Heart left ventricle (tissue), 16 donors: ENCODE results near the gene TRDMT1. TPM values are rescaled to one million over a fixed set of nuclear protein-coding genes. Genes with fewer than 3 reads are reported as not detected.
A peak's percentile ranks its signal among the peaks of the same experiment; 100 is the strongest.

Source experiments
- ATAC-seq, 4 donors: fragments of 200-7000 bp; cut with Tn5 transposase; one replicate each; pipeline ENCODE4 v1.9.1; 2020 to 2022; ENCODE audit warnings: moderate library complexity in 4 of 4, mild to moderate bottlenecking in 3 of 4, moderate number of reproducible peaks in 1 of 4
- DNase-seq, 5 donors: peaks; one replicate each; pipeline ENCODE4 v3.0.0-alpha.2; 2020
- H3K27ac ChIP-seq, 12 donors: fragments of 200-600 bp; sonication (generic) in 4 of 12; one replicate each; pipeline versions ENCODE4 v1.5.0 to v1.8.0; 2016 to 2022; ENCODE audit warnings: mild to moderate bottlenecking in 2 of 12
- H3K27me3 ChIP-seq, 9 donors: fragments of 200-600 bp; sonication (generic) in 2 of 9; one replicate each; pipeline versions ENCODE4 v1.5.1 to v1.8.0; 2016 to 2022; ENCODE audit warnings: mild to moderate bottlenecking in 3 of 9
- H3K36me3 ChIP-seq, 9 donors: fragments of 200-600 bp; sonication (generic) in 2 of 9; one replicate each; pipeline versions ENCODE4 v1.5.0 to v1.8.0; 2018 to 2022; ENCODE audit warnings: mild to moderate bottlenecking in 2 of 9
- H3K4me1 ChIP-seq, 12 donors: fragments of 200-600 bp; sonication (generic) in 4 of 12; one replicate each; pipeline versions ENCODE4 v1.5.0 to v1.8.0; 2016 to 2022; ENCODE audit warnings: mild to moderate bottlenecking in 3 of 12
- H3K4me3 ChIP-seq, 12 donors: fragments of 200-600 bp; sonication (generic) in 4 of 12; one replicate each; pipeline versions ENCODE4 v1.5.0 to v1.8.0; 2017 to 2022; ENCODE audit warnings: mild to moderate bottlenecking in 9 of 12, moderate library complexity in 4 of 12
- H3K9me3 ChIP-seq, 12 donors: fragments of 200-600 bp; sonication (generic) in 4 of 12; one replicate each; pipeline versions ENCODE4 v1.5.0 to v1.8.0; 2016 to 2022; ENCODE audit warnings: mild to moderate bottlenecking in 1 of 12
- POLR2A ChIP-seq, 2 donors: fragments of 450-650 bp; IDR thresholded peaks; one replicate each; pipeline ENCODE4 v1.6.1; 2017; ENCODE audit warnings: antibody characterized with exemption in 2 of 2, mild to moderate bottlenecking in 2 of 2, moderate library complexity in 2 of 2
- WGBS, 4 donors: extraction: QIAGEN DNeasy Blood & Tissue Kit in 2 of 4; methylation state at CpG; one replicate each; pipeline versions ENCODE4 v1.1.5 to v1.1.7; 2013 to 2018; 5-methylcytosine and 5-hydroxymethylcytosine counted together
- intact Hi-C, 10 donors: fragments of 100-400 bp; cut with DNase I; formaldehyde crosslinking; loops; one replicate each; pipeline versions ENCODE4 v1.11.1 to v1.14.2; 2022
- polyA plus RNA-seq, 2 donors: library from polyadenylated mRNA; stranded (reverse); fragments of 200-250 nt; gene quantifications; one replicate each; pipeline ENCODE4 v1.2.3, GENCODE V29; 2013
- total RNA-seq, 9 donors: library from RNA; depleted of rRNA in 2 of 9; stranded (reverse); fragments of >200 nt in 2 of 9; fragmentation: NEBNext Ultra II Directional in 3 of 9; extraction: Animal tissue kit (Norgen Biotek cat#: 25700) in 3 of 9; gene quantifications; one replicate each; pipeline versions ENCODE4 v1.1.0 to v1.2.4, GENCODE V29; 2016 to 2023
- TF ChIP-seq, protein P1 (sequence below), 12 donors: fragments of 200-600 bp; sonication (generic) in 4 of 12; IDR thresholded peaks; one replicate each; pipeline versions ENCODE4 v1.5.0 to v1.8.0; 2018 to 2022; ENCODE audit warnings: antibody characterized with exemption in 12 of 12, mild to moderate bottlenecking in 5 of 12
- donor health status: ischemic (EF 13 %, LVEDD 7.1; RV severe dilation, severe dysfunction).
- donor health status: healthy with polysubstance abuse.
- donor health status: DM: no; HTN: yes; CAD: no.
- donor health status: DM: no; HTN: no; CAD: no.
- donor health status: ischemic (EF 25% LVEDD 6.9; RV normal size, moderate dysfunction).
- donor health status: ischemic (EF 25% LVEDD 5.7; RV mildly dilated, moderate dysfunction).
- donor health status: healthy.
- donor health status: DM: yes; HTN: yes; CAD: no.
- donor health status: ischemic (EF 35%, LVEDD 5.7; RV mildly dilated, moderate dysfunction).
- donor health status: nonischemic (EF 11% LVEDD 7.7; RV severe dilation, severe dysfunction).
- donor health status: DM: yes; HTN: yes; CAD: no.
- donor health status: PGD.
- donor health status: ischemic (EF 29% LVEDD 5.4; RV normal size, mild dysfunction).
- donor health status: nonischemic (EF 23%, LVEDD 6.1; RV moderate dilation, normal function).

Gene TRDMT1
- total and polyA plus RNA-seq, 11 donors, result 1.8 to 6.0 (median 3.5) TPM

- peaks cover 0 to 59% (median 6%) of the 10 kb centered on the region in 12 donors for H3K4me1 ChIP-seq
- DNase-seq (no peak), ATAC-seq (no peak)
- no peak overlapping the region for H3K4me3 ChIP-seq
- H3K36me3 ChIP-seq, result no peaks in the 10 kb centered on the region
- no peak for TF ChIP-seq POLR2A (IDR thresholded peaks at IDR 0.05)
- TF ChIP-seq, protein P1, sequence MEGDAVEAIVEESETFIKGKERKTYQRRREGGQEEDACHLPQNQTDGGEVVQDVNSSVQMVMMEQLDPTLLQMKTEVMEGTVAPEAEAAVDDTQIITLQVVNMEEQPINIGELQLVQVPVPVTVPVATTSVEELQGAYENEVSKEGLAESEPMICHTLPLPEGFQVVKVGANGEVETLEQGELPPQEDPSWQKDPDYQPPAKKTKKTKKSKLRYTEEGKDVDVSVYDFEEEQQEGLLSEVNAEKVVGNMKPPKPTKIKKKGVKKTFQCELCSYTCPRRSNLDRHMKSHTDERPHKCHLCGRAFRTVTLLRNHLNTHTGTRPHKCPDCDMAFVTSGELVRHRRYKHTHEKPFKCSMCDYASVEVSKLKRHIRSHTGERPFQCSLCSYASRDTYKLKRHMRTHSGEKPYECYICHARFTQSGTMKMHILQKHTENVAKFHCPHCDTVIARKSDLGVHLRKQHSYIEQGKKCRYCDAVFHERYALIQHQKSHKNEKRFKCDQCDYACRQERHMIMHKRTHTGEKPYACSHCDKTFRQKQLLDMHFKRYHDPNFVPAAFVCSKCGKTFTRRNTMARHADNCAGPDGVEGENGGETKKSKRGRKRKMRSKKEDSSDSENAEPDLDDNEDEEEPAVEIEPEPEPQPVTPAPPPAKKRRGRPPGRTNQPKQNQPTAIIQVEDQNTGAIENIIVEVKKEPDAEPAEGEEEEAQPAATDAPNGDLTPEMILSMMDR (IDR thresholded peaks at IDR 0.05), result no peak
- H3K9me3 ChIP-seq, result no peaks in the 10 kb centered on the region
- peak overlapping the region in 1 of 12 donors; percentile 95 for H3K27ac ChIP-seq
- intact Hi-C loops, result no loop called here
- 92 to 94% (median 93%) methylated on average over 1 of the region's 1 CpG for WGBS, 4 donors
- H3K27me3 ChIP-seq, result no peaks in the 10 kb centered on the region
Observed at GRCh38 chr10:17217631-17218232, 16.3 kb upstream of the TRDMT1 start.

- no peaks in the 10 kb centered on the region for H3K9me3 ChIP-seq
- 75 to 92% (median 85%) methylated on average over 6 of the region's 6 CpGs for WGBS, 4 donors
- peak overlapping the region in 11 of 12 donors; percentile 0 to 95 (median 58) for H3K27ac ChIP-seq
- ATAC-seq (no peak), DNase-seq (no peak)
- H3K4me3 ChIP-seq, result no peak overlapping the region
- no peaks in the 10 kb centered on the region for H3K27me3 ChIP-seq
- intact Hi-C loops, result no loop called here
- H3K4me1 ChIP-seq, result peaks cover 0 to 57% (median 6%) of the 10 kb centered on the region in 12 donors
- TF ChIP-seq, protein P1 (IDR thresholded peaks at IDR 0.05), result no peak
- TF ChIP-seq POLR2A (IDR thresholded peaks at IDR 0.05), result no peak
- H3K36me3 ChIP-seq, result no peaks in the 10 kb centered on the region
Observed at GRCh38 chr10:17216901-17217395, 15.5 kb upstream of the TRDMT1 start.

DNA sequence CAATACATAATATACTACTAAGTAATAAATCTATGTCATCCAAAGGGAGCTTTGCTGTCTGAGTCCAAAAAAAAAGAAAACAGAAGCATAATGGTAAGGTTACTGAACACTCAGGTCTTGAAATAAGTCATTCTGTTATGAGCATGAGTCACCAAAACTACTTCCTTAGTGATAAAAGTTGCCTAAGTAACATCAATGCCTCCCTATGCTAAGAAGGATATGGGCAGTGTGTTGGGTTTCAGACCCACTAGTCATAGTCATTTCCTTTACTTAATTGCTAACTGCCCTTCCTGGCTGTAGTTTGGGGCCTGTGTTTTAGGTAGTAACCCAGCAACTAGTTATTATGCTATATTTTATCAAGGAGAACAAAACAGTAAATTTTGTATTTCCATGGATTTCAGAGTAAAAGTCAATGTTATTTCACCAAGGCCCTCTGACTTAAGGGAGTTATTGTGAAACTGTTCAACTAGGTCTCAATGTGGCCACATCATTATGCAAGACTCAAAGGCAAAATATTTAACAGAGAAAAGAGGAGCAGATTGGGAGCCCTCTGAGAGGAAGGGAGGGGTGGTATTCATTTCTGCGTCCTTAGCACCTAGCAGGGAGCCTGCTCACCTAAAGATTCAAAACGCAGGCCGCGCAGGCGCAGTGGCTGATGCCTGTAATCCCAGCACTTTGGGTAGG, 14.9 kb upstream of the TRDMT1 start:
- ATAC-seq, result peak; percentile 47 to 96 (median 94)
- peak overlapping the region in 11 of 12 donors; percentile 0 to 95 (median 58) for H3K27ac ChIP-seq
- intact Hi-C loops, result no loop called here
- TF ChIP-seq, protein P1 (IDR thresholded peaks at IDR 0.05), result no peak
- TF ChIP-seq POLR2A (IDR thresholded peaks at IDR 0.05), result no peak
- no peaks in the 10 kb centered on the region for H3K36me3 ChIP-seq
- no peak for DNase-seq
- H3K9me3 ChIP-seq, result no peaks in the 10 kb centered on the region
- no peaks in the 10 kb centered on the region for H3K27me3 ChIP-seq
- WGBS, 4 donors, result 86 to 94% (median 87%) methylated on average over 5 of the region's 5 CpGs
- peaks cover 0 to 57% (median 6%) of the 10 kb centered on the region in 12 donors for H3K4me1 ChIP-seq
- H3K4me3 ChIP-seq, result no peak overlapping the region

DNA sequence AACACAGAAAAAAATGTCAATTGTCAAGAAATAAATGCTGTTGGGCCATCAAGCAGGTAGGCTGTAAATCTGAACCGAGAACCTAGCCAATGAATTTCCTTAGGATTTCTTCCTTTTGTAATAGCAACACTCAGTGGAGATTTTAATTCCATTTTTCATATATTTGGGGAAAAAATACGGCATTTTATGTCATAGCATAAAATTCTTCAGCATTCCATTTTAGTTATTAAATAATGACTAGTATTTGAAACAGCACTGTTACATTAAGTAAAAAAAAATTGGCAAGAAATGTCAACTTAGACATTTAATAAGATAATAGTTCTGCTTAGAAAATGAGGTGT, 14.3 kb upstream of the TRDMT1 start:
- Histone ChIP-seq H3K4me1 (peaks cover 0 to 57% (median 6%) of the 10 kb centered on the region in 12 donors), H3K4me3 (no peak overlapping the region), H3K9me3 (no peaks in the 10 kb centered on the region), H3K27me3 (no peaks in the 10 kb centered on the region), H3K27ac (peak overlapping the region in 8 of 12 donors; percentile 22 to 95 (median 70)), H3K36me3 (no peaks in the 10 kb centered on the region)
- DNase-seq (no peak), ATAC-seq (no peak)
- WGBS, 4 donors, result 94 to 96% (median 95%) methylated on average over 2 of the region's 2 CpGs
- intact Hi-C loops, result no loop called here
- TF ChIP-seq, protein P1 (IDR thresholded peaks at IDR 0.05), result no peak
- no peak for TF ChIP-seq POLR2A (IDR thresholded peaks at IDR 0.05)
